ENCODE results near the gene MYL6. TPM values are rescaled to one million over a fixed set of nuclear protein-coding genes. Genes with fewer than 3 reads are reported as not detected.

The MYL6 gene
- total RNA-seq, 1 experiment from 2014 or later = 1,181 TPM

DNA sequence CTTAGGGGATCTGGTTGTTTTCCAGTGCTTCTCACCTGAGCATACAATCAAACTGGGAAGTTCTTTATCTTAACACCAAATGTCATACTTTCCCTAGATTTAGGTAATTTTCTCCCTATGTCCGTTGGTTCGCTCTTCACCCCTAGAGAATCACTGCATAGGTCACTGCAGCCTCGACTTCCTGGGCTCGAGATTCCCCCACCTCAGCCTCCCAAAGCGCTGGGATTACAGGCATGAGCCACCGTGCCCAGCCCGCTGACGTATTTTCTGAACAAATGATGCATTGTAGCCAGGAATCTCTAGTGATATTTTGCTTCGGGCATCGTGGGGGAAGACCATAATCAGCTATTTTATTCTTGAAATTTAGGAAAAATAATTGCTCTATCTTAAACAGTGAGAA, 42.8 kb upstream of the MYL6 start:
- no peak overlapping the region for H2BK15ac ChIP-seq (ENCODE audit: low read depth, low read length)
- H4K8ac ChIP-seq (replicated peaks; ENCODE audit: insufficient read length, low read depth, low read length) = no peak overlapping the region
- H3K79me1 ChIP-seq (ENCODE audit: insufficient read depth, low read depth, low read length, poor library complexity, severe bottlenecking) = no peaks in the 10 kb centered on the region
- peaks cover 3 to 7% of the 10 kb centered on the region in 2 experiments; a peak in 2 of 5 replicates for H3K9me3 Mint-ChIP-seq
- H3K27ac Mint-ChIP-seq = peak overlapping the region; percentile 99 to 100 (median 100); a peak in 6 of 7 replicates
- H3K4ac ChIP-seq (ENCODE audit: low read depth, low read length) = no peak overlapping the region; the same call in 1 of the 2 replicates
- H3K14ac ChIP-seq (ENCODE audit: insufficient read depth, low read length) = no peak overlapping the region
- H2AK5ac ChIP-seq (ENCODE audit: insufficient read length, low read length) = no peak overlapping the region
- H3K27ac ChIP-seq (ENCODE audit: insufficient read length, low read depth, low read length) = no peak overlapping the region
- peak overlapping the region; percentile 97 to 98 for H3K4me3 Mint-ChIP-seq
- H3K27me3 ChIP-seq (ENCODE audit: insufficient read depth, low read length) = no peaks in the 10 kb centered on the region
- DNase-seq = peak; percentile 59
- H3K23ac ChIP-seq (ENCODE audit: insufficient read length, low read depth, low read length) = no peak overlapping the region
- peaks cover 2% of the 10 kb centered on the region; the same call in 1 of the 2 replicates for H3K27me3 Mint-ChIP-seq (ENCODE audit: low read depth)
- H3K36me3 Mint-ChIP-seq (ENCODE audit: insufficient read depth in 1 of 3, low read depth in 3 of 3) = peaks cover 50 to 63% (median 54%) of the 10 kb centered on the region in 3 experiments
- H3K9me3 ChIP-seq (ENCODE audit: control insufficient read depth, low read depth, low read length) = no peaks in the 10 kb centered on the region
- H3K18ac ChIP-seq (ENCODE audit: insufficient read length, low read depth, low read length) = no peak overlapping the region
- no peak overlapping the region for H3T11ph ChIP-seq (ENCODE audit: low read length)
- H2AFZ ChIP-seq (ENCODE audit: low read length) = no peak overlapping the region
- H3K23me2 ChIP-seq (ENCODE audit: insufficient read length, low read depth, low read length, poor library complexity, severe bottlenecking) = peaks cover 8% of the 10 kb centered on the region
- peaks cover 25 to 27% of the 10 kb centered on the region in 2 experiments for H3K4me1 Mint-ChIP-seq
- peaks cover 3% of the 10 kb centered on the region; the same call in 1 of the 2 replicates for H3K79me2 ChIP-seq (ENCODE audit: insufficient read depth, low read length)
- H4K91ac ChIP-seq (ENCODE audit: insufficient read length, low read depth, low read length) = no peak overlapping the region
- no CpG with 5 or more reads among the region's 10 CpGs for WGBS (ENCODE audit: extremely low coverage, insufficient read length, low lambda C conversion rate)
- TF ChIP-seq, protein P1, sequence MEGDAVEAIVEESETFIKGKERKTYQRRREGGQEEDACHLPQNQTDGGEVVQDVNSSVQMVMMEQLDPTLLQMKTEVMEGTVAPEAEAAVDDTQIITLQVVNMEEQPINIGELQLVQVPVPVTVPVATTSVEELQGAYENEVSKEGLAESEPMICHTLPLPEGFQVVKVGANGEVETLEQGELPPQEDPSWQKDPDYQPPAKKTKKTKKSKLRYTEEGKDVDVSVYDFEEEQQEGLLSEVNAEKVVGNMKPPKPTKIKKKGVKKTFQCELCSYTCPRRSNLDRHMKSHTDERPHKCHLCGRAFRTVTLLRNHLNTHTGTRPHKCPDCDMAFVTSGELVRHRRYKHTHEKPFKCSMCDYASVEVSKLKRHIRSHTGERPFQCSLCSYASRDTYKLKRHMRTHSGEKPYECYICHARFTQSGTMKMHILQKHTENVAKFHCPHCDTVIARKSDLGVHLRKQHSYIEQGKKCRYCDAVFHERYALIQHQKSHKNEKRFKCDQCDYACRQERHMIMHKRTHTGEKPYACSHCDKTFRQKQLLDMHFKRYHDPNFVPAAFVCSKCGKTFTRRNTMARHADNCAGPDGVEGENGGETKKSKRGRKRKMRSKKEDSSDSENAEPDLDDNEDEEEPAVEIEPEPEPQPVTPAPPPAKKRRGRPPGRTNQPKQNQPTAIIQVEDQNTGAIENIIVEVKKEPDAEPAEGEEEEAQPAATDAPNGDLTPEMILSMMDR (conservative IDR thresholded peaks at IDR 0.05) = no peak
- H2BK12ac ChIP-seq (ENCODE audit: insufficient read length, low read depth, low read length) = no peak overlapping the region
- no peaks in the 10 kb centered on the region for H4K20me1 ChIP-seq (ENCODE audit: control insufficient read depth, insufficient read depth, insufficient read length)
- H3K9ac ChIP-seq (ENCODE audit: extremely low read depth, insufficient read length, low read length) = peak overlapping the region; percentile 68
- H2BK120ac ChIP-seq (ENCODE audit: low read depth, low read length, poor library complexity, severe bottlenecking) = no peak overlapping the region
- H4K5ac ChIP-seq (ENCODE audit: insufficient read length, low read depth, low read length) = no peak overlapping the region
- H3K56ac ChIP-seq (ENCODE audit: insufficient read length, low read depth, low read length) = no peak overlapping the region
- H2BK5ac ChIP-seq (ENCODE audit: insufficient read length, low read length) = no peak overlapping the region
- peak overlapping the region; percentile 78 for H3K4me2 ChIP-seq (ENCODE audit: insufficient read depth, insufficient read length, low read length)
- H2BK20ac ChIP-seq (ENCODE audit: low read depth, low read length, poor library complexity, severe bottlenecking) = no peak overlapping the region
- no peaks in the 10 kb centered on the region; the same call in 1 of the 2 replicates for H3K4me1 ChIP-seq (ENCODE audit: insufficient read depth, low read length)
